Activated T-cell treated with anti-CD3 and anti-CD28 coated beads, Interleukin-2, amount 50 U/mL, for 48 hours (primary cell): Measurements from ENCODE around the gene ANO3.
"Not testable (repeated sequence)": the region's sequence is repeated elsewhere in the genome, so short reads cannot be mapped to it uniquely, and the experiment has no call there.

Experiments used
- DNase-seq, 2 experiments: peaks; one replicate each; pipeline ENCODE4 v3.0.0-alpha.2; 2020

Gene ANO3

DNA sequence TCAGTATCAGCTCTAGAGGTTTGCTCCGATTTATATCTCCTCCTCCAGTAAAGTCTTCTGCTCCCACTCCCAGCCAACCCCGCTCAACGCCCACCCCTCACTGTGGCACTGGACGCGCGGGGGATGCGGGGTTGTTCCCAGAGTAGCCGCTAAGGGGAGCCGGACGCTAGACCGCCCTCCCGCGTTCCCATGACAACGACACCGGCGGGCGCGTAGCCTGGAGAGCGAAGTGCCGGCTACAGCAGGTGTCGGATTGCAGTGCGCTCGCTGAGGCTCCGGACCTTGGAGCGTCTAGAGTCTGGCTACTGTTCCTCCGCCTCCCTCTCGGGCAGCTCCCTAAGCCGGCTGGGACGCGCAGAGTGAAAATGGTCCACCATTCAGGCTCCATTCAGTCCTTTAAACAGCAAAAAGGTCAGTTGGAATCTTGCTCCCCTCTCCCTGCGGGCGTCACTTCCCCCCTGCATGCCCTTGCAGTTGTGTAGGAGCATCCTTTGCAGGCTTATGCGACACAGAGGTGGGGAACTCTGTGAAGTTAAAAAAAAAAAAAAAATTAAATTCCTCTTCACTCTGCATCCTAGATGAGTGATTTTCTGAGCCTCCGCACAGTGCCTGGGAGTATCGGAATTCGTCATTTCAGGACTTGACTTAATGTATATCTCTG, at the start of gene ANO3:
TSS of gene ANO3 (plus strand) at position 220 of the 661 bp plus-strand sequence. CDS start at position 366, 146 bp downstream.
- DNase-seq, result peak; percentile 25 to 30

DNA sequence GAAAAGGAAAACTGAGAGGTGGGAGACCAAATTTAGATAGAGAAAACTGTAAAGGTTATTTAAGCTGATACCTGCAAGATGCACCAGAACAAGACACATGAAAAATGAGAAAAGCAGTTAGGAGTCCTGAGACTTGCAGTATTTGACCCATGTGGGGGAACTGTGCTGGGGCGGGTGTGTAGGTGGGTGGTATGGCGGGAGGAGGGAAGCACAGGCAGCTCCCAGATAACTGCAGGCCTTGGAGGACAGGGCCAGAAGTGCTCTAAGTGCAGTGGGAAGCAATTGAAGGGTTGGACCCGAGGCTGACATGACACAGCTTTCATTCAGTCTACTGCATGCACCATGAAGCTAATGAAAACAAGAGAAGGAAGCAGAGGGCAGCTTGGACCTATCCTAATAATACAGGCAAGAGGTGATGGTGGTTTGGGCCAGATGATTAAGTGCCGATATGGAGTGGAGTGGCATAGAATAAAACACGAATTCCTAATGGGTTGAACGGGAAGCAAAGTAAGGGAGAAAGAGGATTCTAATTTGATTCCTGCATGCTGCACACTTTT, 48.0 kb upstream of the ANO3 start:
- no peak for DNase-seq

DNA sequence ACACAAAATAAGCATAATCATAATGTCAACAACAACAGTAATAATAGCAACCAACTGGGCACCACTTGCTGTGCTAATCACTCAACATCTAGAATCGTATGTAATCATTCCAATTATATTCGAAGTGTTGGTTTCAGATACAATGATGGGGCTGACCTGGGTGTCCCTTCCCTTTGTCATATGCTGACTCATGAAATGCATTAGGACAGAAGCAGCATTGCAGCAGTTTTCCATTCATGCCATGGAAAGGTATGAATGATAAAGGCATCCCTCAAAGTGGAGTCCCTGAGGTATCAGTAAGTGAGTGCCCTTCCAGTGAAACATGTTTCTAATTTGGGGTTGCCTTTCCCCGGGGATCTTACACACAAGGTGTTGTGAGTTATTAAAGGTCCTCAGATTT, 46.3 kb upstream of the ANO3 start:
- DNase-seq, result no peak

DNA sequence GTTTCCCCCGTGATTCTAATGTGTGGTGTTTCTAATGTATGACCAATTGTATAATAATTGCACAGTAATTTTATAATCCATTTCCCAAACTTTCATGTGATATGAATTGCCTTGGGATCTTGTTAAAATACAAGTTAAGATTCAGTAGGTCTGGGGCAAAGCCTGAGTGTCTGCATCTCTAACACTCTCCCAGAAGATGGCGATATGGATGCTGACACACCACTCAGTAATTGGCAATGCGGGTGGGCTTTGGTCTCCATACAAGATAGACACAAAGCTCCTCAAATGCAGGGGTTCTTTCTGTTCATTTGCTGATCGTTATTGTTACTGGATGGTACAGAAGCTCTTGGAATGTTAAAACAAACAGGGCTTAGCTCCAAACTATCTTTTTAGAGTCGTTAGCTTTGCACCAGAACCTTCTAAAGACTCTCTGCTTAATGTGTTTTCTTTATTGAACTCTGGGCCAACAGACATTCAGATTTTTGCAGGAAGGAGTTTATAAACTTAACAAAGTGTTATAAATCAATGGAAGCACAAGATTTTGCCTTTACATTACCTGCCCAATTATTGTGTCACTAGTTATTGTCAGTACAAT, 45.4 kb upstream of the ANO3 start:
- no peak for DNase-seq

DNA sequence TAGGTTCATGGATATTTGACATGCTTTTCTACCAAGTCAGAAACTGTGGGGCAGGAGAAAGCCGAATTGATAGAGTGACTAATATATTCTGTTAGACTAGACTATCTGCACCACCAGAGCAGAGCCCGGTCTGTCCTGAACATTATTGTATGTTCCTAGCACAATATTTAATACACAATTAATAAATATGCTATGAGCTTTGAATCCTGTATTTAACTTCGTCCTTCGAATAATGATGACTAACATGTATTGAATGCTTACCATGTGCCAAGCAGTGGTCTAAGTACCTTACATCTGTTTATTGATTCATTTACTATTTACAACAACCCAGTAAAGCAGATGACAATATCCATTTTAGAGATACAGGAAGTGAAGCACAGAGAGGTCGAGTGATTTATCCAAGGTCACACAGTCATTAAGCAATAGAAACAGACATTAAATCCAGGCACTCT, 44.8 kb upstream of the ANO3 start:
- DNase-seq, result no peak

DNA sequence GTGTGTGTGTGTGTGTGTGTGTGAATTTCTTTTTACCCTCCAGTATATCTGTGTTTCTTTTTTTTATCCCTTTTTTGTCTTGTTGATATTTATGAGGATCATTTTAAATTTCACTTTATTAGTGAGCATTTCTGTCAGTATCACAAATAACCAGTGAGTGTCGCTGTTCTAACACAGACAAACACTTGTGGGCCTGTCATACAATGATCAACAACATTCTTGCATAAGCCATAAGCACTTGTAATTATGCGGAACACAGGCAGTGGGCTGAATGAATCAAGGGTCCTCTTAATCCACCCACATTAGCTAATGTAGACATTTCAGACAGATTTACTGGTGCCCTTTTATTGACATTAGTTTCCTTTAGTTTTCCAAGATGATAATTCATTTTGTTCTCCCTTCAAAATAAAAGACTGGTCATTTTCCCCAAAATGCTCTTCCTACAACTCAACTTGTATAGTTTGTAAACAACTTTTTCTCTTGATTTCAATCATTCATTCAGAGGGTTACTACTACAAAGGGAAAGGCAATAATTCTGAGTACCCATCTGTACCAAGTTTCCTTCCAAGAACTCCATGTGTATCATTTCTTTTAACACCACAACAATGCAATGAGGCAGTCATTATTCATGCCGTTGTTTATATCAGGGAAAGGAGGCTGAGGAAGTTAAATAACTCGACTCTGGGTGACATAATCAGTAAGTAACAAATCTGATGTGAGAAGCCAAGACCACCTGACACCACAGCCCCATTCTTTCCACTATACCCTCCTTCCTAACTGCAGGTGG, 34.5 kb upstream of the ANO3 start:
- DNase-seq, result no peak

DNA sequence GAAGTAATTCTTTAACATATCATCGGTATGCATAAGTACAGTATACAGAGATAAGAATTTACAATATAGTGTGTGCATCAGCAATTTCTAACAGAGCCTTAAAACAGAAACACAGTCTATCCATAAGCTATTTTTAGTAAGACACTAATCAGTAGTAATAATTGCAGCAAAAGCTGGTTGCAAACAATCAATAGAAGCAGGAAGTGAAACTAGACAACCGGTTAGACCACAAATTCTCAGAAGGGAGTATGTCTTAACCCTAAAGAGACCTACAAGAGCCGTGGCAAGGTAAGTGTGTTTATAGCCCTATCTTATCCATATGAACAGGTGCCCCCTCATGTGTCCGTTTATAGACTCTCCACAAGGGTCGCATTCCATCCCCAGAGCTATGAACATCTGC, 15.6 kb upstream of the ANO3 start:
- DNase-seq, result not testable (repeated sequence)

DNA sequence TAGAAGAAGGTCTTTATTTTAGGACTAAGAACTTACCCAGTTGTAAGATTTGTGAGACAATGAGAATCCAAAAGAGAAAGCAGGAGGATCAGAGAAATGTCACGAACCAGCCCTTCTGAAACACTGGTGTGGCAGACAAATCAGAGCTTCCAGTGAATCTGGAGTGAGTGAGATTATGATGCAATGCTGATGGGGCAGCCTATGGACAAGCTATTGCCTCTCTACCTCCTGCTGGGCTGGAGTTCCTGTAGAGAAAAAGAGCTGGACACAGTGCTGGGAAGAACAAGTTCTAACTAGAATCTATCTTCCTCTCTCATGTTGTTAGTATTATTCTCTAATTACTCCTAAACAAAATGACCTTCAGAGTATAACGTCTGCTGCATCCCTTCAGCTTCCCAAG, 12.0 kb upstream of the ANO3 start:
- DNase-seq, result no peak

DNA sequence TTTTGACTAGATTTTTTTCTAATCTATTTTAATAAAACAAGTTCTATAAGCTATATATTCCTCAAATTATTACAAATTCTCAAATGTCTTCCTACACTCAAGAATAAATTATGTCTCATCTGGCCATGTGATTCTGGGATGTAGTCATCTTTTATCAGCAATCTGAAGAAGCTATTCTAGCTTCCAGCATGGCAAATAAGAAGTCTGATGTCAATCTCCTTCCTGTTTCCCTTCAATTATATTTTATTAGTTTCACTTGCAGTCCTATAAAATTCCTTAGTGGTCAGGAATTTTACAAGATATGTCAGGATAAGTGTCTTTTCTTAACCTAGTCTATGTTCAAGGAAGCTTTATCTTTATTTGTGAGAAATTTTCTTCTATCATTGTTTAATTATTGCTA, 10.4 kb upstream of the ANO3 start:
- DNase-seq, result no peak

DNA sequence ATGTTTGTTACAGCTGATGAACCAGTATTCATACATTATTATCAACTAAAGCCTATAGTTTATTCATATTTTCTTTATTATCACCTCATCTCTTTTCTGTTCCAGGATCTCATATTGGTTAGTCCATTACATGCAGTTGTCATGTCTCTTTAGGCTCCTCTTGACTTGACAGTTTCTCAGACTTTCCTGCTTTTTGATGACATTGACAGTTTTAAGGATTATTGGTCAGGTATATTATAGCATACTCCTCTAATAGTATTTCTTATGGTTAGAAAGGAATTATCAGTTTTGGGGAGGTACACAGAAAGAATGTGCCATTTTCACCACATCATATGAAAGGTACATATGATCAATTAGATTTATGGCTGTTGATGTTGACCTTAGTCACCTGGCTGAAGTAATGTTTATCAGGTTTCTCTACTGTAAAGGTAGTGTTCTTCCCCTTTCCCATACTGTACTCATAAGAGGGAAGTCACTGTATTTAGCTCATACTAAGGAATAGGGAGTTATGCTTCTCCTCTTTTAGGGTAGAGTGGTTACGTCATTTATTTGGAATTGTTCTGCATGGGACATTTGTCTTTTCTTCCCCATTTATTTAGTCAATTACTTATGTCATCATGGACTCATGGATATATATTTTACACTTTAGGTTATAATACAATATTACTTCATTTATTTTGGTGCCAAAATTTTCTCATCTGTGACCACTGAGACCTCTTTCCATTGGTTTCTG, 9.4 kb upstream of the ANO3 start:
- DNase-seq, result no peak

DNA sequence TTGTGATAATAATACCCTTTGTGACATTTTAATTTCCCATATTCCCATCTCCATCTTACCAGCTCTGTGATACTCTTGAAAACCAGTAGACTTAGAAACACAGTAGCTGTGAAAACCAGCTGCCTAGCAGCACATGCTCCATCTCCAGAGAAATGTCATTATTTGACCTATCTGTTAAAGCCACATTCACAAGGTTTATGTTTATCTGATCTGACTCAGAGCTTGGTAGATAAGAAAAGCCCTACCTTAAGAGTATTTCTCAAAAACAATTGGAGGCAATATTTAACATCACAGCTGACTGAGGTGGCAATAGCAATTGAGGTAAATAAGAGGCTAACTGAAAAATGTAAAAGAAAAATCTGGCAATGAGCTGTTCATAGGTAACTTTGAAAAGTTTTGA, 8.1 kb upstream of the ANO3 start:
- DNase-seq, result no peak

DNA sequence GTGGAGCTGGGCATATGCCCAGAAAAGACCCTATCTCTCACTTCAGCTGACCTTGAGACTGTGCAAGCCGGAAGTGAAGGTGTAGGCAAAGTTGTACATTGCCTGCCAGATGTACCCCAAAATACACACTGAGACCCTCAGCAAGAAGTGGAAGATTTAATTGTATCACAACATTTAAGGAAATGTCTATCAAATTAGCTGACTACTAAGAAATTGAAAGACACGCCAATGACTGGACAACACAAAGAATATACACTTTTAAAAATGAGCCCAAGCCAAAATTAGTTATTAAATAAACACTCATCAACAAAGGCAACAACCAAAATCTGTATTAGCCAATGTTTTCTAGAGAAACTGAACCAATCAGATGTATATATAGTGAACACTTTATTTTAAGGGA, 7.7 kb upstream of the ANO3 start:
- no peak for DNase-seq

DNA sequence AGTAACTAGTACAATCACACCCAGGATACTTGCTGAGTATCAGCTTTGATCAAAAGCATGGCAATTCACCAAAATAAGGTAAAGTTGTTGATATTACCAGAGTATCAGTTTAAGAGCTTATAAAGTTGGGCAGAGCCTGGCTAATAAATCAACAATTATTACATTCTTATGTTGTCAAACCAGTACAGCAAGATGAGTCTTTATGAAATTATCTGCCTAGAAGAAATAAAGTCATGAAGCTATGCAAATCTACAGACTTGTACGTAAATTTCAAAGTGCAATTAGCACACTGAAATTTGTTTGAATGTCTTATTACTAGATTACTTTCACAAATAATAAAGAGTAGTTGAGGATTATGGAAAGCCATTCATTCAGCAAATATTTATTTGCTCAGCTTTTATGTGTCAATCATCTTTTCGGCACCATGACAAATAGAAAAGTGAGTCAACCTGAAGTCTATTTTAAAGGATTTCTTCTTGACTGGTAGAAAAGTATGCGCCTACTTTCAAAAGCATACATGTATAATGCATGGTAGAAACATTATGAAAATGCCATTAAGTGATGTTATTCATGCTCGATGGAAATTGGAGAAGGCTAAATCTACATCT, 5.0 kb upstream of the ANO3 start:
- no peak for DNase-seq

DNA sequence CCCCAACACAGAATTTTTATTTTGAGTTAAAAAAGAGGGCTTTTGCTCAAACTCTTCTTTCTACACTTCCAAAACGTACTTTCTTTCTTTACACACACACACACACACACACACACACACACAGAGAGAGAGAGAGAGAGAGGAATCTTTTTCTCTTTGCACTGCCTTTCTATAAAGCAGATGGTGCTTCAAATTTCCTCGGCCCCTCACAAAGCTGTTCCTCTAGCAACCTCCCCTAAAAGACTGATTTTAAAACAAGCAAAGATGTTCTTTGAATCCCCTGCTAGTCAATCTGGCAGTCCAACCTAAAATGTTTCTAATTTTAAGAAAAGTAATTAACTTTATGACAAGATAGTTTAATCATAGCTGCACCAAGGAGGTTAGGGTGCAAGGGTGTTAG, 2.7 kb upstream of the ANO3 start:
- DNase-seq, result no peak

DNA sequence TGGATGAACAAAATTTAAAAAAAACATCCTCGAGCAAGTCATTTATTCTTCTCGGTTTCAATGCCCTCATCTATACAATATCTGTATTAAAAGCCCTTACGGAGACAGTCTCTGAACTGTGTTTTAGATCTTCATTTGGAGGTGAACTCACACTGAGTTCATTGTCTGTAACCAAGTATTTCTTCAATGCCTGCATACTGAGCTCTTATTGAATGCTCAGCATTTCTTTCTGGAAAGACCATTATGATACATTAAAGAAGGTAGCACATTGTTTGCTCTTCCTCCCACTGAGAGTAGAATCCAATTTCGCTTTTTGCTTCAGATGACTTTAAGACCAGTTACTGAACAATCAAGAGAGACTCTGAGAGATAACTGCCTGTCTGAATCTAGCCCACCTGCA, 1.7 kb upstream of the ANO3 start:
- no peak for DNase-seq

DNA sequence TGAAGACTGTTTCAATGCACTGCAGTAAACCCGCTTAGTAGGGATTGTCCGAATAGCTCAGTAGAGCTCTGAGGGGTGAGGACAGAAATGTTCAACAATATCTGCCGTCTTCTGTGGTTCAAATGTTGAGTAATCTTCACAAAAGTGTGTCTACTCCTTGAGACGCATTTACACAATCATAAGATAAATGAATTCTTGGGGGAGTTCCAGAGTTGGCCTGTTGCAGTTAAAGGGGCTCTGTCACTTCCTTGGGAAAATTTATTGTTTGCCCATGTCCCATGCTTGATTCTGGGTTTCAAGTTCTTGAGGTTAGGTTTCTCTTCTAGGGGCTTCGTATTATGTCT, 614 bp downstream of the ANO3 start:
- no peak for DNase-seq

DNA sequence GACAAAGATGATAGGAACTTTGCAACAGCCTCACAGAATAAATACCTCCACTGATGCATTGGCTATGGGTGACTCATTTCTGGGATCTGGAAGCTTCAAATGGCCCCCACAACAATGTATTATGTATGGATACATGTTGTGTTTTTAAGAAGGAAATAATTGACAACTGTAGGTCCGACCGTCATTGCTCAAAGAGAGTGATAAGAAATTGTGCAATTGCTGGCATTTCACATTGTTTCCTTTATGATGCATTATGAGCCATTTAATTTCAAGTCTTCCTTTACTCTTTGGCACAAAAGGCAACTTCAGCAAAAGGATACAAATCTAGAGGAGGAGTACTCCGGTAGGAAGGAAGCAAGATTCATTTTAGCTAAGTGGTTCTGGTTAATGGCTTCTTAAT, 2.0 kb downstream of the ANO3 start:
- DNase-seq, result no peak

DNA sequence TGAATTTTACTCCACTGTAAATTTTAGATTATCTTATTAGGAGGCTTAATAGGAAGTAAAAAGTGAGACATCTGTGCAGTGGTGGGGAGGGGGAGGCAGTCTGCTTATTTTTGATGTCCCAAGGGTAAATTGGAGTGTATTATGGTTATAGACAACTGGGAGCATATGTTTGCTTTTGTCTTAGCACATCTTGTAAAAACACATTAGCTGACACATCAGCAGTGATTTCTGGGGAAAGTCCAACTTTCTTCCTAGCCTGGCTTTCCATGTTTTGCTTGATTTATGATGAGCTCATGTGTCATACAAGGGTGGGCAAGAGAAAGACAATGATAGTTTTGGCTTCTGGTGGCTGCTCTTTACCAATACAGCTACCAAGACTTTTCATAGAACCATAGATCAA, 4.0 kb downstream of the ANO3 start:
- no peak for DNase-seq

DNA sequence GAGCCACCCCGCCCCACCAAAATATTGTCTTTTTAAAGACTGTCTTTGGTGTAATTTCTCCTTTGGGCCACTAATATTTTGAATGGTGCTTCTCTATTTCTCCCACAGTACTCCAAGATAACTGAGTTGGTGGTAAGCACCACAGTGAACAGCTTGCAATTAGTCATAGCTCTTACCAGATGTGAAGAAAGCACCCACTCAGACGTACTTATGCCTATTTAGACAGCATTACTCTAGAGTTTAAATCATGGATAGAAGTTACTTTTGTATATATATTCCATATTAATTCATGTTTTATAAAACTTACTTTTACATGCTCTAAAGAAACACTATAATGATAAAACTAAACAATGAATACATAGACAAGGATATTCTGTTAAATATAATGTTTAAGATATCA, 12.7 kb downstream of the ANO3 start:
- no peak for DNase-seq

DNA sequence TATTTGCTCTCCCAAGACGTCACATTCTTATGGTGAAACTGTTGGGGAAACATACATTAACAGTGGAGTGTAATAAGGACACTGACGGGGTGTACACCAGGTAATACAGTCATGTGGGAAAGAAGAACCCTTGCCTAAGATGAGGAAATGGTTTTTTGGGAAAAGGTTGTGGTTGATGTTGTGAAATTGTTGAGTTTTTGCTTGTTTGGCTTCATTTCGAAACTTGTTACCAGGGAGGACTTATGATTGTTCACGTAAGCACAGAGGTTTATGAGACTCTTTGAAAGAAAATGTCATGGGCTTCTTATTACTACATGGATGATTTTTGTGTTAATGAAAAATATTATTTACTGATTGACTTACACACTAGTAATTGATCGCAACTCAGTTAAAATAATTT, 16.8 kb downstream of the ANO3 start:
- no peak for DNase-seq

DNA sequence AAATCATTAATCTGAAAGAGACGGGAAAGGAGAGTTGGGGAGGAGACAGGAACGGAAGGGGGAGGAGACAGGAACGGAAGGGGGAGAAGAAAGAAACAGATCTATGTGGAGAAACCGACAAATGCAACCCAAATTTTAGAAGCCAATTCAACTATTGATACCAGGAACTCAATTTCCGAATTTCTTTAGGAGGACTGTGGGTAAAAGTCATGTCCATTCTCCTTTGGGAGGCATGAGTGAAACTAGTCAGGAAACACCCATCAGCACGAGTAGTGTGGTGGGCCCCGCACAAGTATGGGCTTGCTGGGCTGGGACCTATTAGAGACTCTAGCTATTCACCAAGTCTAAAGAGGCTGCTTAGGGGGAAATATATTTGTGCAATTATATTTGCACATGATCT, 18.1 kb downstream of the ANO3 start:
- DNase-seq, result no peak

DNA sequence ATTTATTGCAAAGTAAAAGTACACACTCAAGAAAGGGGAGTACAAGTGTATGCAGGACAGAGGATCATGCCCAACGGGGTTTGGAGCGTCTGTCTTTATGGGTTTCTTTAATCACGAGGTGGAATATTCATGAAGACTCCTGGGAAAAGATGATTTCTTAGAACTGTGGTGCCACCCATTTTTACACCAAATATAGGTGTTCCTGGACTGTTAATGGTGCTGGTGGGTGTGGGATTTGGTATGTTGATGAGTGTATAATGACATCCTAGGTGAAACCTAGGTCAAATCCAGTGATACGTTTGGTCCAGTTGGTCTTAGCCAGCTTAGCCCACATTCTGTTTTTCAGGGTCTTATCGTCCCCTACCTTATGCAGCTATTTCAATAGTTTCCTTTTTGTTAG, 21.1 kb downstream of the ANO3 start:
- DNase-seq, result no peak

DNA sequence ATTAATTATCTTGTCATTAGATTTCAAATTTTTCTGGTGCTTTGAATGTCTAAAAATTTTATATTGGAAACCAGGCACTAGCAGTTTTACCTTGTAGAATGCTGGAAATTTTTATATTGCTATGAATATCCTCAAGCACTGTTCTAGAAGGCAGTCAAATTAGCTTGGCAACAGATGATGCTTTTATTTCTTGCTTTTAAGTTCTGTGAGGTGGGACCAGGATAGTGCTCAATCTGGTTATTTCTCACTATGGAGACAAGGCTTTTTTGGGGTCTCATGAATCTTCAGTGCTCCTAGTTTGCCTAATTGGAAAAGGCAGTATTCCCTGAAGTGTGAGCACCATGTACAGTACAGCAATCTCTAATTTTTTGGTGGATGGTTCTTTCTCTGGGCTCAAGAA, 27.1 kb downstream of the ANO3 start:
- DNase-seq, result no peak
